Natural killer cell treated with Interleukin-12 subunit alpha and Interleukin-12 subunit beta and Interleukin-15 and Interleukin-18, amount 100 ng/mL, for 72 hours (primary cell): Measurements from ENCODE around the gene PKD1L1. TPM values are rescaled to one million over a fixed set of nuclear protein-coding genes. Genes with fewer than 3 reads are reported as not detected.
"Not testable (repeated sequence)": the region's sequence is repeated elsewhere in the genome, so short reads cannot be mapped to it uniquely, and the experiment has no call there.

ENCODE experiments used
- ATAC-seq, 2 donors: fragments of 150-1000 bp; cut with Tn5 transposase in 1 of 2; sonication (Bioruptor Pico), chemical (Tn5 transposase) in 1 of 2; 2 replicates each; pipeline ENCODE4 v1.10.0; 2021
- DNase-seq: peaks from one replicate; pipeline ENCODE4 v3.0.0; 2022; ENCODE audit warnings: low spot score
- H3K27ac Mint-ChIP-seq, 2 donors: 1 replicate in 1 of 2; 2 replicates in 1 of 2; pipeline ENCODE4 v1.8.0; 2022; ENCODE audit warnings: mixed read lengths in 2 of 2, mild to moderate bottlenecking in 1 of 2, moderate library complexity in 1 of 2
- H3K27me3 Mint-ChIP-seq, 2 donors: 1 replicate in 1 of 2; 2 replicates in 1 of 2; pipeline ENCODE4 v1.8.0; 2022; ENCODE audit warnings: mixed read lengths in 2 of 2
- H3K36me3 Mint-ChIP-seq: one replicate; pipeline ENCODE4 v1.8.0; 2022; ENCODE audit warnings: mixed read lengths
- H3K4me1 Mint-ChIP-seq, 2 donors: 1 replicate in 1 of 2; 2 replicates in 1 of 2; pipeline ENCODE4 v1.8.0; 2022; ENCODE audit warnings: low read depth in 2 of 2, mixed read lengths in 2 of 2, mild to moderate bottlenecking in 1 of 2
- H3K4me3 Mint-ChIP-seq: one replicate; pipeline ENCODE4 v1.8.0; 2022; ENCODE audit warnings: mixed read lengths
- H3K9me3 Mint-ChIP-seq: 2 replicates; pipeline ENCODE4 v1.8.0; 2022; ENCODE audit warnings: mixed read lengths
- total RNA-seq, 2 donors: library from RNA; stranded (reverse); gene quantifications; one replicate each; pipeline ENCODE4 v1.2.3, GENCODE V29; 2022

The PKD1L1 gene
- total RNA-seq, 2 donors from 2014 or later, result 0.28 to 0.31 TPM

GRCh38 chr7:47794016-47794415, 154.2 kb downstream of the PKD1L1 start:
- Mint-ChIP-seq H3K9me3 (no peaks in the 10 kb centered on the region), H3K4me3 (no peak overlapping the region), H3K27me3 (peaks cover 0 to 7% of the 10 kb centered on the region in 2 donors), H3K27ac (no peak overlapping the region), H3K4me1 (no peaks in the 10 kb centered on the region), H3K36me3 (no peaks in the 10 kb centered on the region)
- DNase-seq (no peak), ATAC-seq (no peak)

- not testable (repeated sequence) for H3K27ac Mint-ChIP-seq, H3K4me3 Mint-ChIP-seq, ATAC-seq, H3K4me1 Mint-ChIP-seq, DNase-seq, H3K9me3 Mint-ChIP-seq, H3K27me3 Mint-ChIP-seq, H3K36me3 Mint-ChIP-seq
Observed at GRCh38 chr7:47793186-47793585, 155.1 kb downstream of the PKD1L1 start.

- Mint-ChIP-seq H3K4me1 (no peaks in the 10 kb centered on the region), H3K36me3 (no peaks in the 10 kb centered on the region), H3K4me3 (no peak overlapping the region), H3K27ac (no peak overlapping the region), H3K9me3 (no peaks in the 10 kb centered on the region), H3K27me3 (peaks cover 0 to 7% of the 10 kb centered on the region in 2 donors)
- DNase-seq (no peak), ATAC-seq (no peak)
Observed at GRCh38 chr7:47792521-47793121, 155.6 kb downstream of the PKD1L1 start.

- ATAC-seq (no peak), DNase-seq (no peak)
- H3K9me3 Mint-ChIP-seq, result no peaks in the 10 kb centered on the region
- peaks cover 0 to 7% of the 10 kb centered on the region in 2 donors for H3K27me3 Mint-ChIP-seq
- no peak overlapping the region for H3K27ac Mint-ChIP-seq
- H3K4me3 Mint-ChIP-seq, result no peak overlapping the region
- H3K4me1 Mint-ChIP-seq, result no peaks in the 10 kb centered on the region
- no peaks in the 10 kb centered on the region for H3K36me3 Mint-ChIP-seq
Observed at GRCh38 chr7:47791682-47792081, 156.6 kb downstream of the PKD1L1 start.

GRCh38 chr7:47788083-47788482, 160.2 kb downstream of the PKD1L1 start:
- Mint-ChIP-seq H3K9me3 (no peaks in the 10 kb centered on the region), H3K27ac (no peak overlapping the region), H3K36me3 (no peaks in the 10 kb centered on the region), H3K27me3 (peaks cover 0 to 7% of the 10 kb centered on the region in 2 donors), H3K4me3 (no peak overlapping the region), H3K4me1 (no peaks in the 10 kb centered on the region)
- no peak for DNase-seq
- no peak for ATAC-seq

- no peaks in the 10 kb centered on the region for H3K36me3 Mint-ChIP-seq
- no peak for DNase-seq
- no peak for ATAC-seq
- H3K27ac Mint-ChIP-seq, result no peak overlapping the region
- H3K9me3 Mint-ChIP-seq, result no peaks in the 10 kb centered on the region
- H3K4me3 Mint-ChIP-seq, result no peak overlapping the region
- H3K27me3 Mint-ChIP-seq, result peaks cover 4 to 7% of the 10 kb centered on the region in 2 donors
- no peaks in the 10 kb centered on the region for H3K4me1 Mint-ChIP-seq
Observed at GRCh38 chr7:47787249-47788069, 160.8 kb downstream of the PKD1L1 start.

- peak in 1 of 2 donors; percentile 24 for ATAC-seq
- no peaks in the 10 kb centered on the region for H3K36me3 Mint-ChIP-seq
- no peak overlapping the region for H3K4me3 Mint-ChIP-seq
- no peaks in the 10 kb centered on the region for H3K9me3 Mint-ChIP-seq
- H3K27me3 Mint-ChIP-seq, result peaks cover 7 to 11% of the 10 kb centered on the region in 2 donors
- no peak for DNase-seq
- H3K27ac Mint-ChIP-seq, result no peak overlapping the region
- no peaks in the 10 kb centered on the region for H3K4me1 Mint-ChIP-seq
Observed at GRCh38 chr7:47786557-47787248, 161.6 kb downstream of the PKD1L1 start.

- Mint-ChIP-seq H3K27me3 (peaks cover 8% of the 10 kb centered on the region in 2 donors), H3K4me1 (no peaks in the 10 kb centered on the region), H3K27ac (no peak overlapping the region), H3K36me3 (no peaks in the 10 kb centered on the region), H3K9me3 (no peaks in the 10 kb centered on the region), H3K4me3 (no peak overlapping the region)
- ATAC-seq (no peak), DNase-seq (no peak)
Observed at GRCh38 chr7:47785923-47786556, 162.2 kb downstream of the PKD1L1 start.

GRCh38 chr7:47783456-47784223, 164.6 kb downstream of the PKD1L1 start:
- Mint-ChIP-seq H3K27ac (no peak overlapping the region), H3K36me3 (no peaks in the 10 kb centered on the region), H3K9me3 (no peaks in the 10 kb centered on the region), H3K27me3 (peaks cover 7 to 8% of the 10 kb centered on the region in 2 donors), H3K4me3 (no peak overlapping the region), H3K4me1 (no peaks in the 10 kb centered on the region)
- DNase-seq, result no peak
- ATAC-seq, result no peak

GRCh38 chr7:47782792-47783191, 165.5 kb downstream of the PKD1L1 start:
- Mint-ChIP-seq H3K9me3 (no peaks in the 10 kb centered on the region), H3K4me1 (no peaks in the 10 kb centered on the region), H3K4me3 (no peak overlapping the region), H3K27me3 (peaks cover 7 to 8% of the 10 kb centered on the region in 2 donors), H3K36me3 (no peaks in the 10 kb centered on the region), H3K27ac (no peak overlapping the region)
- no peak for DNase-seq
- ATAC-seq, result no peak

GRCh38 chr7:47782022-47782421, 166.2 kb downstream of the PKD1L1 start:
- Mint-ChIP-seq H3K36me3 (no peaks in the 10 kb centered on the region), H3K4me1 (no peaks in the 10 kb centered on the region), H3K27ac (no peak overlapping the region), H3K4me3 (no peak overlapping the region), H3K9me3 (no peaks in the 10 kb centered on the region), H3K27me3 (peaks cover 7 to 8% of the 10 kb centered on the region in 2 donors)
- DNase-seq (no peak), ATAC-seq (no peak)

- no peaks in the 10 kb centered on the region for H3K9me3 Mint-ChIP-seq
- H3K27ac Mint-ChIP-seq, result no peak overlapping the region
- peaks cover 7 to 8% of the 10 kb centered on the region in 2 donors for H3K27me3 Mint-ChIP-seq
- no peak overlapping the region for H3K4me3 Mint-ChIP-seq
- ATAC-seq (no peak), DNase-seq (no peak)
- H3K4me1 Mint-ChIP-seq, result no peaks in the 10 kb centered on the region
- no peaks in the 10 kb centered on the region for H3K36me3 Mint-ChIP-seq
Observed at GRCh38 chr7:47780555-47780954, 167.7 kb downstream of the PKD1L1 start.

GRCh38 chr7:47779341-47779771, 168.9 kb downstream of the PKD1L1 start:
- no peak for DNase-seq
- Mint-ChIP-seq H3K27me3 (peaks cover 7 to 8% of the 10 kb centered on the region in 2 donors), H3K4me1 (no peaks in the 10 kb centered on the region), H3K9me3 (no peaks in the 10 kb centered on the region), H3K4me3 (no peak overlapping the region), H3K36me3 (no peaks in the 10 kb centered on the region), H3K27ac (no peak overlapping the region)
- ATAC-seq, result no peak
